K562 (cell line): Measurements from ENCODE around the gene RFNG. TPM values are rescaled to one million over a fixed set of nuclear protein-coding genes. Genes with fewer than 3 reads are reported as not detected.
A peak's percentile ranks its signal among the peaks of the same experiment; 100 is the strongest.

Experiments used
- BRF2 ChIP-seq: IDR thresholded peaks from 3 replicates; pipeline ENCODE4 v1.6.1; 2011; ENCODE audit warnings: borderline replicate concordance, mild to moderate bottlenecking; ENCODE audit not compliant: insufficient read length, insufficient read depth
- CXXC5 ChIP-seq: fragments of 250-450 bp; sonication (Bioruptor Pico); IDR thresholded peaks from 2 replicates; pipeline ENCODE4 v1.8.0; 2022; ENCODE audit warnings: inconsistent platforms, mild to moderate bottlenecking, moderate library complexity
- ETS1 ChIP-seq: conservative IDR thresholded peaks from 2 replicates; pipeline ENCODE4 v1.6.1; 2011; ENCODE audit warnings: low read depth, mild to moderate bottlenecking, low read length; ENCODE audit not compliant: control insufficient read depth
- FOXJ3 ChIP-seq: sonication (generic); formaldehyde crosslinking; IDR thresholded peaks from 2 replicates; pipeline ENCODE4 v1.4.0; 2020; ENCODE audit warnings: mild to moderate bottlenecking, missing genetic modification reagents
- GABPA ChIP-seq: fragments of 200-800 bp; sonication (Bioruptor generic); conservative IDR thresholded peaks from 2 replicates; pipeline ENCODE4 v1.6.1; 2016; ENCODE audit warnings: low read depth, missing genetic modification characterization, missing compliant biosample characterization
- NELFE ChIP-seq: IDR thresholded peaks from 2 replicates; pipeline ENCODE4 v1.6.1; 2011; ENCODE audit warnings: mild to moderate bottlenecking; ENCODE audit not compliant: insufficient read depth, insufficient read length
- PHB ChIP-seq: fragments of 250-450 bp; sonication (Bioruptor Pico); IDR thresholded peaks from 2 replicates; pipeline ENCODE4 v1.5.0; 2021
- PREB ChIP-seq: sonication (generic); formaldehyde crosslinking; IDR thresholded peaks from 2 replicates; pipeline ENCODE4 v1.8.1; 2023; ENCODE audit warnings: mild to moderate bottlenecking, missing genetic modification reagents
- RBBP5 ChIP-seq: fragments of 200-600 bp; sonication (generic); IDR thresholded peaks from 2 replicates; pipeline ENCODE4 v1.6.1; 2012; ENCODE audit warnings: borderline replicate concordance, mild to moderate bottlenecking, low read length, control low read depth, inconsistent platforms; ENCODE audit not compliant: insufficient read depth, poor library complexity, severe bottlenecking
- RFX5 ChIP-seq: IDR thresholded peaks from 2 replicates; pipeline ENCODE4 v1.6.1; 2011; ENCODE audit warnings: low read depth, mild to moderate bottlenecking, improper control_type of control experiment, low read length
- SAP30 ChIP-seq: fragments of 200-600 bp; sonication (generic); IDR thresholded peaks from 2 replicates; pipeline ENCODE4 v1.6.1; 2012; ENCODE audit warnings: borderline replicate concordance, low read depth, mild to moderate bottlenecking, moderate library complexity, low read length, control low read depth, inconsistent platforms; ENCODE audit not compliant: insufficient read depth, poor library complexity, severe bottlenecking
- ZC3H4 ChIP-seq: sonication (generic); formaldehyde crosslinking; IDR thresholded peaks from 2 replicates; pipeline ENCODE4 v1.9.0; 2021; ENCODE audit warnings: missing genetic modification reagents, borderline replicate concordance
- ZKSCAN1 ChIP-seq: fragments of 150-350 bp; IDR thresholded peaks from 2 replicates; pipeline ENCODE4 v1.6.1; 2016; ENCODE audit warnings: low read depth, low read length
- ZNF57 ChIP-seq: fragments of 450-650 bp; formaldehyde crosslinking; IDR thresholded peaks from 2 replicates; pipeline ENCODE4 v1.4.0; 2020; ENCODE audit warnings: mild to moderate bottlenecking, moderate library complexity
- ZNF609 ChIP-seq: sonication (generic); formaldehyde crosslinking; IDR thresholded peaks from 2 replicates; pipeline ENCODE4 v1.8.1; 2023; ENCODE audit warnings: missing genetic modification reagents, mild to moderate bottlenecking, borderline replicate concordance
- polyA plus RNA-seq, 8 experiments: library from polyadenylated mRNA; depleted of rRNA in 4 of 8; stranded (reverse) in 5 of 8; unstranded in 3 of 8; fragments of >200 nt; fragmentation: Nextera tagmentation in 2 of 8; fragmentation: Illumina TruSeq in 1 of 8; extraction: Ambion mirVana in 2 of 8; extraction: Trizol in 1 of 8; gene quantifications; 2 replicates each; pipeline versions ENCODE4 v1.2.1 to v1.2.3, GENCODE V29; 2011 to 2014; ENCODE audit warnings: inconsistent platforms in 1 of 8, missing spikeins in 1 of 8
- total RNA-seq, 7 experiments: library from RNA; depleted of rRNA in 6 of 7; stranded (reverse); fragments of >200 nt in 6 of 7; fragmentation: Illumina TruSeq in 2 of 7; extraction: Trizol in 2 of 7; gene quantifications; 2 replicates each; pipeline versions ENCODE4 v1.2.1 to v1.2.3, GENCODE V29; 2011 to 2021; ENCODE audit warnings: low replicate concordance in 1 of 7

Gene RFNG
- total and polyA plus RNA-seq, 9 of the 15 experiments (the other 6 are each of a cell fraction or from before 2014, with no cell fraction given), result 0.32 to 32.8 (median 9.5) TPM

GRCh38 chr17:82065193-82065637 is 13.6 kb upstream of the RFNG start (continued):
- TF ChIP-seq SAP30 (peak; percentile 78), CXXC5 (CRISPR knock-in tag) (no peak), FOXJ3 (no peak), PREB (CRISPR knock-in tag) (no peak), ZNF609 (no peak), ZNF57 (CRISPR knock-in tag) (no peak), ZKSCAN1 (no peak), RFX5 (no peak), PHB (CRISPR knock-in tag) (no peak), GABPA (tag) (0 out of 2 replicates have a peak, but pooled peaks have one; percentile 79), BRF2 (no peak), ZC3H4 (0 out of 2 replicates have a peak, but pooled peaks have one; percentile 23), NELFE (no peak), ETS1 (no peak; the same call in 1 of the 2 replicates), RBBP5 (peak; percentile 83)
